HTERT RPE-1 (cell line): ENCODE measurements around the gene ADM2.

Source experiments
- in situ Hi-C: fragments of 300-500 bp; cut with MboI; formaldehyde crosslinking; loops from 4 replicates; pipeline ENCODE4 v1.14.3; 2020; ENCODE audit warnings: low sequenced_read_pairs

The ADM2 gene

DNA sequence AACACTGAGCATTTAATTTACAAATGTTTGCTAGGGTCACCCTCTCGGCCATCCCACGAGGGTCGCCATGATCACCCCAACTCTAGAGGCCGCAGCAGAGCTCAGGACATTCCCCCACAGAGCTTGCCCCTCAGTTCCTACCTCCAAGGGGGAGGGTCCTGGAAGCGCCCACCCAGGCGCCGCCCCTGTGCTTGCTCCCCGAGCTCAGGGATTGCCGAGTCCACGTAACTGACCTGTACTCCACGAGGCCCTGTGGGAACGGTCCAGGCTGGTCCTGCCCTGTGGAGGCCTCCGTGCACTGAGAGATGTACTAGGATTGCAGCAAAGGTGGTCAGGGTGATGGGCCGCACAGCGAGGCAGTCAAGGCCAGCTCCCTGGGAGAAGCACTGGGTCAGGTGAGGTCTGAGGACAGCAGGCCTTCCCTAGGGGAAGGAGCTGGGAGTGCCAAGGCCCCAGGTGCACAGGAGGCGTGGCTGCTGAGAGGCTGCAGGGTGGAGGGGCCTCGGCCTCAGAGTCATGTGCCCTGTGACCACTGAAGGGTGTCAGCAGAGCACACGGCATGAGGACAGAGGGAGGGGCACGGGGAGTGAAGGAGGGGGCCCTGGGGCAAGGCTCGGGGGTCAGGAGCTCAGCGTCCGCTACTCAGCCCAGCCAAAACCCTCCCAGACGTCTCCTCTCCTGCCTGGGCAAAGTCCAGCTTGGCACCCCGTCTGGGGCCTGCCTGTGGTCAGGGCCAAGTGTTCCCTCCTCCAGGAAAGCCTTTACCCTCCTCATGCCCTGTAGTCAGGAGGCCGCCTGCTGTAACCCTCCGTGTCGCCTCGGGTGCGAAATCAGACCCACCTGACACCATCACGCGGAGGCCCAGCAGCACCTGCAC is 2.9 kb downstream of the ADM2 start:
- in situ Hi-C loops, result no loop called here

DNA sequence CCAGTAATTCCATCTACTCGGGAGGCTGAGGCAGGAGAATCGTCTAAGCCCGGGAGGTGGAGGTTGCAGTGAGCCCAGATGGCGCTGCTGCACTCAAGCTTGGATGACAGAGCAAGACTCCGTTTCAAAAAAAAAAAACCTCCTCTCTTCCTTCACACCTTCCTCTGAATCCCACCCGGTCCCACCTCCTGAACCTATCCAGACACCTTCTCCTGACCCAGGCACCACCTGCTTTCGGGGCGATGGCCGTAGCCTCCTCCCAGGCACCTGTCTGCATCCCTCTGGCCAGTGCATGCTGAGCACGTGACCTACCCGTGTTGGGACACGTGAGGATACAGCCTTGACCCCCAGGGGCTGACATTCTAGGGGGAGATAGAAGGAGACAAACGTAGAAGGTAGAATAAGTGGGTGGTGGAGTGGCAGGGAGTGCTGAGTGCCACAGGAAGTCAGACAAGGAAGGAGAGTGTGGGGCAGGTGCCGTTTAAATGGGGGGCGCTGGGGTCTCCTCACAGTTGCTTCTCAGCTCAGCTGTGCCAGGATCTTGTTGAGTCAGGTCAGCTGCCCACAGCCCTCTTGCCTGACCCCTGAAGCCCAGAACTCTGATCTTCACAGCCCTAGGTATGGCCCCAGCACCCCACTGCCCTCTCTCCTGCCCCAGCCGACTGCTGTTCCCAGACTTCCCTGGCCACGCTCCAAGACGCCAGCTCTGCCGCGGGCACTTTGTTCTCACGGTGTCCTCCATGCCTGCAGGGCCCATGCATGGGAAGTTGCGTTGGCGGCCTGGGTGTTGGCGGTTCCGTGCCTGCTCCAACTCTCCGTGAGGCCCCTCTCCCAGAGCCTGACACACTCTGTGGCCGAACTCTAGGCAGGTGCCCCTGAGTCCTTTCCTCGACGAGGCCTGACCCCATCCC is 4.1 kb downstream of the ADM2 start:
- in situ Hi-C loops, result no loop called here

DNA sequence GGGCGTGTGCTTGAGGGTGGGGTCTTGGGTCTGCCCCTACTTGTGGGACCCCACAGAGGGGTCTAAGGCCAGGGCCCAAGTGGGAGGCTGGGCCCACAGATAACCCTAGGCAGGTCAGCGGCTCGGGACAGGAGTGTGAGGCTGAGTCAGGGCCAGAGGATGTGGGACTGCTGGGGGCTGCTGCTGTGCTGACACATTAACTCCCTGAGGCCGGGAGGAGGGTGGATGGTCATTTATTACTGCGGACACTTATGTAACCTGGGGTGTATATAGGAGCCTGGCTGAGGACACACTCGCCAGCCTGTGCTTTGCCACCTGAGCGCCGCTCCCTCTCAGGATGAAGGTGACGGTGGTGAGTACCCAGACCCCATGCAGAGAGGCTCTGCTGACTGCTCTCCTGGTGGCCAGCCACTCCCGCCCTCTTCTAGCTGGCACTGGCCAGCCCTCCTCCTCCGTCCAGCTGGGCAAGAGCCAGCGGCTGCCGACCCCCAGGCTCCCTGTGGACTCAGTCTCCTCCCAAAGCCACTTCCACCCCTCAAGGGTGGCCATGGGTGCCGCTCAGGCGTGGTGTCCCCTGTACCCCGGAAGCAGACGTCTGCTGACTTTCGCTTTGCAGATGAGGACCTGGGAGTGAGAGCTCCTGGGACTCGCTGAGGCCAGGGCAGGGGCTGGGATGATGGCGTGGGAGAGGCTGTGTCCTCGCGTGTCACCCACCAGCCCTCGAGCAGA is 5.4 kb downstream of the ADM2 start, which contains the start of gene MIOX:
TSS of gene MIOX (plus strand) at position 299 of the 729 bp plus-strand sequence. CDS start at position 338, 39 bp downstream.
- in situ Hi-C loops, result no loop called here

- in situ Hi-C loops, result no loop called here
These were observed 6.1 kb downstream of the ADM2 start for GRCh38 chr22:50487290-50488005.

DNA sequence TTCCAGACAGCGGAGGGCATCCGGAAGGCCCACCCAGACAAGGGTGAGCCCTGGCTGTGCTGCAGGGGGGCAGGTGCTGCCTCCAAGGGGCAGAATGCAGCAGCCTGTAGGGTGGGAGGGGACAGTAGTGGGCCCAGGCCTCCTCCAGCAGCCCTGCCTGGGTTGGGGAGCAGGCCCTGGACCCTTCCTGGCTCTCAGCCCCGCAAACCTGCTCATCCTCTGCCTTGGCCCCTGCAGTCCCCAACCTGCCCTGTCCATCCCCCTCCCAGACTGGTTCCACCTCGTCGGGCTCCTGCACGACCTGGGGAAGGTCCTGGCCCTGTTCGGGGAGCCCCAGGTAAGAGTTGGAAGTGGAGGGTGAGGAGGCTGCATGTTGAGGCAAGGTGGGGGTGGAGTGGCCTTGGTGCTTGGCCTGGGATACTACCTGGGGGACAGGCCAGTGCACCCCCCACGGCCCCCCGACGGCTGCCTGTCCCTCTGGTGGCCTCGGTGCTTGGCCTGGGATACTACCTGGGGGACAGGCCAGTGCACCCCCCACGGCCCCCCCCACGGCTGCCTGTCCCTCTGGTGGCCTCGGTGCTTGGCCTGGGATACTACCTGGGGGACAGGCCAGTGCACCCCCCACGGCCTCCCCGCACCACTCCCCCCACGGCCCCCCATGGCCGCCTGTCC is 6.8 kb downstream of the ADM2 start:
- in situ Hi-C loops, result no loop called here

DNA sequence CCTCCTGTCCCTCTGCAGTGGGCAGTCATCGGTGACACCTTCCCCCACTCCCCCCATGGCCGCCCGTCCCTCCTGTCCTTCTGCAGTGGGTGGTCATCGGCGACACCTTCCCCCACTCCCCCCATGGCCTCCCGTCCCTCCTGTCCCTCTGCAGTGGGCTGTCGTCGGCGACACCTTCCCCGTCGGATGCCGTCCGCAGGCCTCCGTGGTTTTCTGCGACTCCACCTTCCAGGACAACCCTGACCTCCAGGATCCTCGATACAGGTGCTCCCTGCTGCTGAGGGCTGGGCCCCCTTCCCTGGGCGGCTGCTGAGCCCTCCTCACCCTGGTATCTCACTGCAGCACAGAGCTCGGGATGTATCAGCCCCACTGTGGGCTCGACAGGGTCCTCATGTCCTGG is 7.5 kb downstream of the ADM2 start:
- in situ Hi-C loops, result no loop called here

- in situ Hi-C loops, result no loop called here
These were observed 8.3 kb downstream of the ADM2 start for GRCh38 chr22:50489363-50490243.

- in situ Hi-C loops, result no loop called here
These were observed 9.4 kb downstream of the ADM2 start for GRCh38 chr22:50490531-50491308.

GRCh38 chr22:50497093-50497492 is 15.8 kb downstream of the ADM2 start:
- in situ Hi-C loops, result no loop called here

DNA sequence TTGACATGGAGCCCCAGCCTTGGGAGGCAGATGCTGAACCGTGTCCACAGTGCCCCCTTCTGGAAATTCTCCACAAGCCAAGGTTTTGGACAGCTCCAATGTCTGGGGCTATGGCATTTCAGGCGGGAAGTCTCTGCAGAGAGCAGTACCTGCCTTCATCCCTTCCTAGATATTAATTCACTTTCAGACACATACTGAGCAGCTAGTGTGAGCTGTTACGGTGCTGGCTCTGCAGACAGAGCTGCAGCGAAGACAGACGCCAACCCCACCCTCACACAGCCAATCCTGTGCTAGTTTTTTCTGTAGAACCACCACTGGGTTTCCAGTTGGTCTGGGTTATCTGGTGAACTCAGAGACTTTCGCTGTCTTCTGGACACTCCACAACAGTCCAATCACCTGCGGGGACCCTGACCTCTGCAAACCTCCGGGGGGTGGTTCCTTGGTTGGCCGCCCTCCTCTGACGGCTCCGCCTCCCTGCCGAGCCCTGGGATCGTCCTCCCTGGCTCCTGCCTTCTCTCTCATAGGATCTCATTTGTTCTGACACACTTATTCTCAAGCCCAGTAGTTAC is 17.1 kb downstream of the ADM2 start:
- in situ Hi-C loops, result no loop called here

GRCh38 chr22:50500452-50500851 is 19.1 kb downstream of the ADM2 start:
- in situ Hi-C loops, result no loop called here

DNA sequence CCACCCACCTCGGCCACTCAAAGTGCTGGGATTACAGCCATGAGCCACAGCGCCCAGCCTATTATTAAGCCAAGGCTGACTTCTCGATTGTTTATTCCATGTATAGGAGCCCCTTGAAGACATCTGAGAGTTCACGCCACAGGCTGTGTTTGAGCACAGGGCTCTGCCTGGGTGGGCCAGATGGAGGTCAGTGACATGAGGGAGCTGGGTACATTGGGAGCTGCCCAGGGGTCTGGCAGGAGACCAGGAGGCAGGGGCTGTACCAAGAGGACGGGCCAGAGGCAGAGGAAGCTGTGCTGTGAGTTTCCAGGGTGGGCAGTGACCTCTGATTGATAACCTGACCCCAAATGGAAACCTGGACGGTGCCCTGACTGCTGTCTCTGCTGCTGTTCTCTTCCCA is 20.8 kb downstream of the ADM2 start:
- in situ Hi-C loops, result no loop called here

GRCh38 chr22:50502628-50503474 is 21.5 kb downstream of the ADM2 start:
- in situ Hi-C loops, result no loop called here

GRCh38 chr22:50503475-50504145 is 22.3 kb downstream of the ADM2 start:
- in situ Hi-C loops, result no loop called here

- in situ Hi-C loops, result no loop called here
These were observed 23.2 kb downstream of the ADM2 start for GRCh38 chr22:50504369-50505211.
